Measurements from ENCODE around the gene TMPRSS9.

DNA sequence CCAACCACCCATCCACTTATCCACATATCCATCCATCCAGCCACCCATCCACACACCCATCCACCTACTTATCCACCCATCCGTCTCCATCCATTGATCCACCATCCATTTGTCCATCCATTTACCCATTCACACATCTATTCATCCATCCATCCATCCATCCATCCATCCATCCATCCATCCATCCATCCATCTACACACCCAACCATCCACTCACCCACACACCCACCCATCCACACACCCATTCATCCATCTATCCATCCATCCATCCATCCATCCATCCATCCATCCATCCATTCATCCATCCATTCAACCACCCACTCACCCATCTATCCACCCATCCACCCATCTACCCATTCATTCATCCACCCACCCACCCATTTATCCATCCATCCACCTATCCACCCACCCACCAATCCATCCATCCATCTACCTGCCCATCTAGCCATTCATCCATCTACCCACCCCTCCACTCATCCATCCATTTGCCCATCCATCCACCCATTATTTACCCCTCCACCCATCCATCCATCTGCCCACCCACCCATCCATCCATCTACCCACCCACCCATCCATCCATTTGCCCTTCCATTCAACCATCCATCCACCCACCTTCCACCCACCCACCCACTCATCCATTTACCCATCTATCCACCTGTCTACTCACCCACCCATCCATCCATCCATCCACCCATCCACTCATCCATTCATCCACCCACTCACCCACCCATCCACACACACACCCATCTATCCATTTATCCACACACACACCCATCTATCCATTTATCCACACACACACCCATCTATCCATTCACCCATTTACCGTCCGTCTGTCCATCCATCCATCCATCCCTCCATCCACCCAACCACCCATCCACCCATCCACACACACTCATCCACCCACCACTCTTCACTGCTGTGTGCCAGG is 2.5 kb upstream of the TMPRSS9 start:
- TF ChIP-seq POLR2A (IDR thresholded peaks at IDR 0.05) (no peak), EP300 (IDR thresholded peaks at IDR 0.05) (no peak)
- TF ChIP-seq, protein P1, sequence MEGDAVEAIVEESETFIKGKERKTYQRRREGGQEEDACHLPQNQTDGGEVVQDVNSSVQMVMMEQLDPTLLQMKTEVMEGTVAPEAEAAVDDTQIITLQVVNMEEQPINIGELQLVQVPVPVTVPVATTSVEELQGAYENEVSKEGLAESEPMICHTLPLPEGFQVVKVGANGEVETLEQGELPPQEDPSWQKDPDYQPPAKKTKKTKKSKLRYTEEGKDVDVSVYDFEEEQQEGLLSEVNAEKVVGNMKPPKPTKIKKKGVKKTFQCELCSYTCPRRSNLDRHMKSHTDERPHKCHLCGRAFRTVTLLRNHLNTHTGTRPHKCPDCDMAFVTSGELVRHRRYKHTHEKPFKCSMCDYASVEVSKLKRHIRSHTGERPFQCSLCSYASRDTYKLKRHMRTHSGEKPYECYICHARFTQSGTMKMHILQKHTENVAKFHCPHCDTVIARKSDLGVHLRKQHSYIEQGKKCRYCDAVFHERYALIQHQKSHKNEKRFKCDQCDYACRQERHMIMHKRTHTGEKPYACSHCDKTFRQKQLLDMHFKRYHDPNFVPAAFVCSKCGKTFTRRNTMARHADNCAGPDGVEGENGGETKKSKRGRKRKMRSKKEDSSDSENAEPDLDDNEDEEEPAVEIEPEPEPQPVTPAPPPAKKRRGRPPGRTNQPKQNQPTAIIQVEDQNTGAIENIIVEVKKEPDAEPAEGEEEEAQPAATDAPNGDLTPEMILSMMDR (IDR thresholded peaks at IDR 0.05): no peak
